Measurements from ENCODE around the gene ZNF587B. TPM values are rescaled to one million over a fixed set of nuclear protein-coding genes. Genes with fewer than 3 reads are reported as not detected.
"Not testable (repeated sequence)": the region's sequence is repeated elsewhere in the genome, so short reads cannot be mapped to it uniquely, and the experiment has no call there.

ZNF587B gene
- total RNA-seq, 1 donor from 2014 or later, result 27.5 TPM

GRCh38 chr19:57823608-57824007 lies 6.5 kb upstream of the ZNF587B start:
- H3K27ac Mint-ChIP-seq; DNase-seq; H3K4me3 Mint-ChIP-seq; intact Hi-C loops (cut with micrococcal nuclease); H3K27me3 Mint-ChIP-seq; H3K9me3 Mint-ChIP-seq: not testable (repeated sequence)
- peaks cover 70% of the 10 kb centered on the region for H3K36me3 Mint-ChIP-seq (ENCODE audit: low read depth)
- peaks cover 34% of the 10 kb centered on the region for H3K4me1 Mint-ChIP-seq

GRCh38 chr19:57825511-57825910 lies 4.6 kb upstream of the ZNF587B start:
- intact Hi-C loops (cut with micrococcal nuclease), result no loop called here
- Mint-ChIP-seq H3K27me3 (no peaks in the 10 kb centered on the region), H3K4me3 (no peak overlapping the region), H3K36me3 (ENCODE audit: low read depth) (peaks cover 78% of the 10 kb centered on the region), H3K4me1 (peaks cover 30% of the 10 kb centered on the region), H3K9me3 (peaks cover 3% of the 10 kb centered on the region), H3K27ac (no peak overlapping the region)
- no peak for DNase-seq

GRCh38 chr19:57829316-57829715 lies 783 bp upstream of the ZNF587B start:
- intact Hi-C loops (cut with micrococcal nuclease), result no loop called here
- H3K36me3 Mint-ChIP-seq (ENCODE audit: low read depth), result peaks cover 59% of the 10 kb centered on the region

GRCh38 chr19:57836991-57837390 lies 6.9 kb downstream of the ZNF587B start:
- H3K9me3 Mint-ChIP-seq; H3K4me1 Mint-ChIP-seq; intact Hi-C loops (cut with micrococcal nuclease); H3K4me3 Mint-ChIP-seq; H3K27ac Mint-ChIP-seq; DNase-seq; H3K27me3 Mint-ChIP-seq: not testable (repeated sequence)
- peaks cover 46% of the 10 kb centered on the region for H3K36me3 Mint-ChIP-seq (ENCODE audit: low read depth)

More at GRCh38 chr19:57829316-57829715, 783 bp upstream of the ZNF587B start:
- no peak overlapping the region for H3K4me3 Mint-ChIP-seq
- peaks cover 12% of the 10 kb centered on the region for H3K4me1 Mint-ChIP-seq
- no peaks in the 10 kb centered on the region for H3K27me3 Mint-ChIP-seq
- H3K9me3 Mint-ChIP-seq, result no peaks in the 10 kb centered on the region
- no peak for DNase-seq
- no peak overlapping the region for H3K27ac Mint-ChIP-seq

- H3K9me3 Mint-ChIP-seq; intact Hi-C loops (cut with micrococcal nuclease); H3K27me3 Mint-ChIP-seq; DNase-seq; H3K4me1 Mint-ChIP-seq; H3K4me3 Mint-ChIP-seq: not testable (repeated sequence)
- H3K27ac Mint-ChIP-seq, result peak overlapping the region; percentile 52
- H3K36me3 Mint-ChIP-seq (ENCODE audit: low read depth), result peaks cover 54% of the 10 kb centered on the region
Observed at GRCh38 chr19:57838622-57839191, 8.6 kb downstream of the ZNF587B start.

GRCh38 chr19:57841122-57841763 lies 11.1 kb downstream of the ZNF587B start:
- DNase-seq, result no peak
- H3K4me3 Mint-ChIP-seq, result no peak overlapping the region
- no peak overlapping the region for H3K27ac Mint-ChIP-seq
- intact Hi-C loops (cut with micrococcal nuclease), result no loop called here
- H3K9me3 Mint-ChIP-seq, result no peaks in the 10 kb centered on the region
- no peaks in the 10 kb centered on the region for H3K27me3 Mint-ChIP-seq
- H3K36me3 Mint-ChIP-seq (ENCODE audit: low read depth), result peaks cover 71% of the 10 kb centered on the region
- H3K4me1 Mint-ChIP-seq, result peaks cover 9% of the 10 kb centered on the region

- H3K36me3 Mint-ChIP-seq (ENCODE audit: low read depth), result peaks cover 62% of the 10 kb centered on the region
- H3K9me3 Mint-ChIP-seq; H3K4me3 Mint-ChIP-seq; H3K27ac Mint-ChIP-seq; intact Hi-C loops (cut with micrococcal nuclease); DNase-seq; H3K27me3 Mint-ChIP-seq: not testable (repeated sequence)
- H3K4me1 Mint-ChIP-seq, result peaks cover 21% of the 10 kb centered on the region
Observed at GRCh38 chr19:57847164-57847563, 17.1 kb downstream of the ZNF587B start.

GRCh38 chr19:57849162-57849665 lies 19.1 kb downstream of the ZNF587B start:
- H3K4me3 Mint-ChIP-seq, result peak overlapping the region; percentile 93
- not testable (repeated sequence) for H3K27me3 Mint-ChIP-seq, DNase-seq
- H3K27ac Mint-ChIP-seq, result peak overlapping the region; percentile 93
- peaks cover 12% of the 10 kb centered on the region for H3K9me3 Mint-ChIP-seq
- peaks cover 65% of the 10 kb centered on the region for H3K36me3 Mint-ChIP-seq (ENCODE audit: low read depth)
- intact Hi-C loops (cut with micrococcal nuclease), result loop anchor here (2.0 kb wide), 1 partner anchor 34 kb away; the partner anchor contains the start of gene ZNF552
- peaks cover 23% of the 10 kb centered on the region for H3K4me1 Mint-ChIP-seq

- peaks cover 23% of the 10 kb centered on the region for H3K4me1 Mint-ChIP-seq
- peak within 1 kb of the TSS; percentile 93 for H3K4me3 Mint-ChIP-seq
- peak within 1 kb of the TSS; percentile 93 for H3K27ac Mint-ChIP-seq
- DNase-seq, result peak; percentile 93
- H3K9me3 Mint-ChIP-seq, result peaks cover 12% of the 10 kb centered on the region
- intact Hi-C loops (cut with micrococcal nuclease), result loop anchor here (2.0 kb wide), 1 partner anchor 35 kb away; the partner anchor contains the start of gene ZNF552
- H3K36me3 Mint-ChIP-seq (ENCODE audit: low read depth), result peaks cover 65% of the 10 kb centered on the region
- H3K27me3 Mint-ChIP-seq, result not testable (repeated sequence)
Observed at GRCh38 chr19:57849666-57850473, 19.8 kb downstream of the ZNF587B start, which contains the start of gene ZNF587. Gene ZNF587 (plus strand): TSS chr19:57849859. CDS start chr19:57850039, 180 bp downstream.

- H3K4me1 Mint-ChIP-seq, result peaks cover 23% of the 10 kb centered on the region
- peaks cover 65% of the 10 kb centered on the region for H3K36me3 Mint-ChIP-seq (ENCODE audit: low read depth)
- H3K9me3 Mint-ChIP-seq, result peaks cover 12% of the 10 kb centered on the region
- H3K4me3 Mint-ChIP-seq, result peak overlapping the region; percentile 93
- H3K27ac Mint-ChIP-seq, result peak overlapping the region; percentile 93
- intact Hi-C loops (cut with micrococcal nuclease), result no loop called here
- no peaks in the 10 kb centered on the region for H3K27me3 Mint-ChIP-seq
- peak; percentile 58 for DNase-seq
Observed at GRCh38 chr19:57850553-57851017, 20.5 kb downstream of the ZNF587B start.

GRCh38 chr19:57851812-57852603 lies 21.9 kb downstream of the ZNF587B start:
- DNase-seq; H3K27ac Mint-ChIP-seq; intact Hi-C loops (cut with micrococcal nuclease); H3K27me3 Mint-ChIP-seq; H3K4me3 Mint-ChIP-seq: not testable (repeated sequence)
- H3K36me3 Mint-ChIP-seq (ENCODE audit: low read depth), result peaks cover 71% of the 10 kb centered on the region
- peaks cover 17% of the 10 kb centered on the region for H3K9me3 Mint-ChIP-seq
- H3K4me1 Mint-ChIP-seq, result peaks cover 20% of the 10 kb centered on the region

GRCh38 chr19:57854117-57854516 lies 24.0 kb downstream of the ZNF587B start:
- DNase-seq; H3K4me3 Mint-ChIP-seq; intact Hi-C loops (cut with micrococcal nuclease); H3K27me3 Mint-ChIP-seq; H3K27ac Mint-ChIP-seq: not testable (repeated sequence)
- Mint-ChIP-seq H3K9me3 (peaks cover 22% of the 10 kb centered on the region), H3K4me1 (peaks cover 20% of the 10 kb centered on the region), H3K36me3 (ENCODE audit: low read depth) (peaks cover 78% of the 10 kb centered on the region)

GRCh38 chr19:57862351-57862750 lies 32.3 kb downstream of the ZNF587B start:
- H3K4me1 Mint-ChIP-seq; H3K4me3 Mint-ChIP-seq; H3K27me3 Mint-ChIP-seq; H3K27ac Mint-ChIP-seq; intact Hi-C loops (cut with micrococcal nuclease); DNase-seq: not testable (repeated sequence)
- H3K36me3 Mint-ChIP-seq (ENCODE audit: low read depth), result peaks cover 88% of the 10 kb centered on the region
- peaks cover 20% of the 10 kb centered on the region for H3K9me3 Mint-ChIP-seq
